Measurements from ENCODE around the gene ARAP1.
A peak's percentile ranks its signal among the peaks of the same experiment; 100 is the strongest.

ARAP1 gene

GRCh38 chr11:72646024-72646423, 106.2 kb downstream of the ARAP1 start:
- Histone ChIP-seq H3K27me3 (ENCODE audit: insufficient read depth, poor library complexity, severe bottlenecking) (peaks cover 16% of the 10 kb centered on the region), H3K4me3 (replicated peaks; ENCODE audit: insufficient read depth, low read length) (no peak overlapping the region), H3K27ac (replicated peaks) (no peak overlapping the region)
- TF ChIP-seq GABPA (IDR thresholded peaks at IDR 0.05; ENCODE audit: low read depth), result no peak
- TF ChIP-seq, protein P1, sequence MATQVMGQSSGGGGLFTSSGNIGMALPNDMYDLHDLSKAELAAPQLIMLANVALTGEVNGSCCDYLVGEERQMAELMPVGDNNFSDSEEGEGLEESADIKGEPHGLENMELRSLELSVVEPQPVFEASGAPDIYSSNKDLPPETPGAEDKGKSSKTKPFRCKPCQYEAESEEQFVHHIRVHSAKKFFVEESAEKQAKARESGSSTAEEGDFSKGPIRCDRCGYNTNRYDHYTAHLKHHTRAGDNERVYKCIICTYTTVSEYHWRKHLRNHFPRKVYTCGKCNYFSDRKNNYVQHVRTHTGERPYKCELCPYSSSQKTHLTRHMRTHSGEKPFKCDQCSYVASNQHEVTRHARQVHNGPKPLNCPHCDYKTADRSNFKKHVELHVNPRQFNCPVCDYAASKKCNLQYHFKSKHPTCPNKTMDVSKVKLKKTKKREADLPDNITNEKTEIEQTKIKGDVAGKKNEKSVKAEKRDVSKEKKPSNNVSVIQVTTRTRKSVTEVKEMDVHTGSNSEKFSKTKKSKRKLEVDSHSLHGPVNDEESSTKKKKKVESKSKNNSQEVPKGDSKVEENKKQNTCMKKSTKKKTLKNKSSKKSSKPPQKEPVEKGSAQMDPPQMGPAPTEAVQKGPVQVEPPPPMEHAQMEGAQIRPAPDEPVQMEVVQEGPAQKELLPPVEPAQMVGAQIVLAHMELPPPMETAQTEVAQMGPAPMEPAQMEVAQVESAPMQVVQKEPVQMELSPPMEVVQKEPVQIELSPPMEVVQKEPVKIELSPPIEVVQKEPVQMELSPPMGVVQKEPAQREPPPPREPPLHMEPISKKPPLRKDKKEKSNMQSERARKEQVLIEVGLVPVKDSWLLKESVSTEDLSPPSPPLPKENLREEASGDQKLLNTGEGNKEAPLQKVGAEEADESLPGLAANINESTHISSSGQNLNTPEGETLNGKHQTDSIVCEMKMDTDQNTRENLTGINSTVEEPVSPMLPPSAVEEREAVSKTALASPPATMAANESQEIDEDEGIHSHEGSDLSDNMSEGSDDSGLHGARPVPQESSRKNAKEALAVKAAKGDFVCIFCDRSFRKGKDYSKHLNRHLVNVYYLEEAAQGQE (IDR thresholded peaks at IDR 0.05; ENCODE audit: insufficient replicate concordance, low read depth), result no peak
- TF ChIP-seq POLR2AphosphoS5 (IDR thresholded peaks at IDR 0.05; ENCODE audit: low read depth), result no peak
- no peak for TF ChIP-seq SPI1 (IDR thresholded peaks at IDR 0.05; ENCODE audit: borderline replicate concordance, low read depth)
- TF ChIP-seq CTCF (IDR thresholded peaks at IDR 0.05; ENCODE audit: insufficient read depth, low read length), result no peak
- DNase-seq (ENCODE audit: low read depth in 1 of 2, low spot score in 1 of 2), result no peak

DNA sequence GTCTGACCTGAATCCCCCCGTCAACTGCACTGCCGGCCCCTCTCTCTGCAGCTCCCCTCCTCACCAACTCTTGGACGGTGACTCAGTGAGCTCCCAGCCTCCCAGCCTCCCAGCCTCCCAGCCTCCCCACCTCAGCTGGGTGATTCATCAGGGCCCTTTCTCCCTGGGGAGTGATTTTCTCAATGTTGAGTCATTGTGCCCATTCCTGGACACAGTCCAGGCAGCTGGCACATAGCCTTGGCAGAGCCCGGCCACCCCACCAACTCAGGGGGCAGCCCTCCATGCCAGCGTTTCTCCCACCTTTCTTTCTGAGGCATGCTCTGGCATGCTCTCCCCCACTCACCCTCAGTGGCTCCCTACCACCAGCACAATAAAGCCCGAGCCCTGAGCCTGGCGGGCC, 108.7 kb downstream of the ARAP1 start:
- DNase-seq (ENCODE audit: low read depth in 1 of 2, low spot score in 1 of 2), result no peak
- TF ChIP-seq, protein P1 (IDR thresholded peaks at IDR 0.05; ENCODE audit: insufficient replicate concordance, low read depth), result no peak
- TF ChIP-seq GABPA (IDR thresholded peaks at IDR 0.05; ENCODE audit: low read depth) (no peak), POLR2AphosphoS5 (IDR thresholded peaks at IDR 0.05; ENCODE audit: low read depth) (no peak), CTCF (IDR thresholded peaks at IDR 0.05; ENCODE audit: insufficient read depth, low read length) (no peak), SPI1 (IDR thresholded peaks at IDR 0.05; ENCODE audit: borderline replicate concordance, low read depth) (no peak)
- H3K27me3 ChIP-seq (ENCODE audit: insufficient read depth, poor library complexity, severe bottlenecking), result peaks cover 26% of the 10 kb centered on the region
- no peak overlapping the region for H3K27ac ChIP-seq (replicated peaks)
- H3K4me3 ChIP-seq (replicated peaks; ENCODE audit: insufficient read depth, low read length), result no peak overlapping the region

DNA sequence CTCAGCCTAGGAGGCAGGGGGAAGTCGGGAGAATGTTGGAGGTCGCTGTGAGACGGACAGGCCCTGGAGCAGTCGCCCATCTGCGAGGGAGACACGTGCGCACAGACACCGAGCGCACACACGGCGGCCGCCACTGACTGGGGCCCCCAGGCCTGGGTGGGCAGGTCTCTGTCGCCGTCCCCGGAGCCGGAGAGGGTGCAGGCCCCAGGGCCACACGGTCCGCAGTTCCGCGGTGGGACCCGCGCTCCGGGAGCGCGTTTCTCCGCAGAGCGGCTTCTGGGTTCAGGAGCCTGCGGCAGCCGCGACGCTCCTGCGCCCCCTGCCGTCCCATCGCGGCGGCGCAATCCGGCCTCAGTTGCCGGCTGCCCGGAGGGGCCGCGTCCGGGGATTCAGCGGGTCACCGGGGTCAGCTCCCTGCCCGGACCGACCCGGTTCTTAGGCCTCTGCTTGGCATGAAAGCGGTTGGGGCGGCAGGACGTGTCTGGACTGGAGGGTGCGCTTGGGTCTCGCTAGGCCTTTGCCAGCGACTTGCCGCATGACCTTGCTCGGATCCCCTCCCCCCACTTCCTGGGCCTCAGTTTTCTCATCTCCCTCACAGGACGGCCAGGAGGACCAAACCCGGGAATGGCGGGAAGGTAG, 109.2 kb downstream of the ARAP1 start:
- no peak overlapping the region for H3K27ac ChIP-seq (replicated peaks)
- H3K27me3 ChIP-seq (ENCODE audit: insufficient read depth, poor library complexity, severe bottlenecking), result peaks cover 26% of the 10 kb centered on the region
- H3K4me3 ChIP-seq (replicated peaks; ENCODE audit: insufficient read depth, low read length), result peak overlapping the region; percentile 20; the same call in 1 of the 2 replicates
- DNase-seq (ENCODE audit: low read depth in 1 of 2, low spot score in 1 of 2), result peak; percentile 33 to 36
- TF ChIP-seq, protein P1 (IDR thresholded peaks at IDR 0.05; ENCODE audit: insufficient replicate concordance, low read depth), result no peak
- TF ChIP-seq SPI1 (IDR thresholded peaks at IDR 0.05; ENCODE audit: borderline replicate concordance, low read depth), result no peak
- no peak for TF ChIP-seq GABPA (IDR thresholded peaks at IDR 0.05; ENCODE audit: low read depth)
- peak; percentile 69 for TF ChIP-seq CTCF (IDR thresholded peaks at IDR 0.05; ENCODE audit: insufficient read depth, low read length)
- no peak for TF ChIP-seq POLR2AphosphoS5 (IDR thresholded peaks at IDR 0.05; ENCODE audit: low read depth)
